ENCODE data around the gene DNASE2. TPM values are rescaled to one million over a fixed set of nuclear protein-coding genes. Genes with fewer than 3 reads are reported as not detected.

DNASE2 gene
- total RNA-seq, 1 experiment from 2014 or later: 78.9 TPM

DNA sequence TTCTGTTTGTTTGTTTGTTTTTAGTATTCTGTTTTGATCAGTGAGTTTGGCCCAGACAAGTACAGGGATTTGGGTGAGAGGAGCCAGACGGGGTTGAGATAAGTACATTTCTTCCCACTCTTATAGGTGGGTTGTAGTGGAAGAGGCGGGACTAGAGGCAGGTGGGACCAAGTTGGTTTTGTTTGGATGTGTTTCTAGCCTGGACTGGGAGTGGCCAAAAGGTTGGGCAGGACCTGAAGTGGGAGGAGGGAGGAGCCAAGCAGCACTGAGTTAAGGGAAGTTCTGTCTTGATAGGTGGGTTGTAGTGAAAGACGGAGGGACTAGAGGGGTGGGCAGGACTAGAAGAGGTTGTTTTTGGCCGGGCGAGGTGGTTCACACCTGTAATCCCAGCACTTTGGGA is 9.0 kb downstream of the DNASE2 start:
- TF ChIP-seq, protein P1, sequence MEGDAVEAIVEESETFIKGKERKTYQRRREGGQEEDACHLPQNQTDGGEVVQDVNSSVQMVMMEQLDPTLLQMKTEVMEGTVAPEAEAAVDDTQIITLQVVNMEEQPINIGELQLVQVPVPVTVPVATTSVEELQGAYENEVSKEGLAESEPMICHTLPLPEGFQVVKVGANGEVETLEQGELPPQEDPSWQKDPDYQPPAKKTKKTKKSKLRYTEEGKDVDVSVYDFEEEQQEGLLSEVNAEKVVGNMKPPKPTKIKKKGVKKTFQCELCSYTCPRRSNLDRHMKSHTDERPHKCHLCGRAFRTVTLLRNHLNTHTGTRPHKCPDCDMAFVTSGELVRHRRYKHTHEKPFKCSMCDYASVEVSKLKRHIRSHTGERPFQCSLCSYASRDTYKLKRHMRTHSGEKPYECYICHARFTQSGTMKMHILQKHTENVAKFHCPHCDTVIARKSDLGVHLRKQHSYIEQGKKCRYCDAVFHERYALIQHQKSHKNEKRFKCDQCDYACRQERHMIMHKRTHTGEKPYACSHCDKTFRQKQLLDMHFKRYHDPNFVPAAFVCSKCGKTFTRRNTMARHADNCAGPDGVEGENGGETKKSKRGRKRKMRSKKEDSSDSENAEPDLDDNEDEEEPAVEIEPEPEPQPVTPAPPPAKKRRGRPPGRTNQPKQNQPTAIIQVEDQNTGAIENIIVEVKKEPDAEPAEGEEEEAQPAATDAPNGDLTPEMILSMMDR (IDR thresholded peaks at IDR 0.05): no peak
- TF ChIP-seq SIN3A (IDR thresholded peaks at IDR 0.05; ENCODE audit: borderline replicate concordance, insufficient read depth, low read depth, low read length) (no peak), TCF7L2 (IDR thresholded peaks at IDR 0.05; ENCODE audit: low read depth, low read length) (no peak), POLR2AphosphoS5 (IDR thresholded peaks at IDR 0.05; ENCODE audit: low read depth, low read length) (no peak)
- TF ChIP-seq, protein P2, sequence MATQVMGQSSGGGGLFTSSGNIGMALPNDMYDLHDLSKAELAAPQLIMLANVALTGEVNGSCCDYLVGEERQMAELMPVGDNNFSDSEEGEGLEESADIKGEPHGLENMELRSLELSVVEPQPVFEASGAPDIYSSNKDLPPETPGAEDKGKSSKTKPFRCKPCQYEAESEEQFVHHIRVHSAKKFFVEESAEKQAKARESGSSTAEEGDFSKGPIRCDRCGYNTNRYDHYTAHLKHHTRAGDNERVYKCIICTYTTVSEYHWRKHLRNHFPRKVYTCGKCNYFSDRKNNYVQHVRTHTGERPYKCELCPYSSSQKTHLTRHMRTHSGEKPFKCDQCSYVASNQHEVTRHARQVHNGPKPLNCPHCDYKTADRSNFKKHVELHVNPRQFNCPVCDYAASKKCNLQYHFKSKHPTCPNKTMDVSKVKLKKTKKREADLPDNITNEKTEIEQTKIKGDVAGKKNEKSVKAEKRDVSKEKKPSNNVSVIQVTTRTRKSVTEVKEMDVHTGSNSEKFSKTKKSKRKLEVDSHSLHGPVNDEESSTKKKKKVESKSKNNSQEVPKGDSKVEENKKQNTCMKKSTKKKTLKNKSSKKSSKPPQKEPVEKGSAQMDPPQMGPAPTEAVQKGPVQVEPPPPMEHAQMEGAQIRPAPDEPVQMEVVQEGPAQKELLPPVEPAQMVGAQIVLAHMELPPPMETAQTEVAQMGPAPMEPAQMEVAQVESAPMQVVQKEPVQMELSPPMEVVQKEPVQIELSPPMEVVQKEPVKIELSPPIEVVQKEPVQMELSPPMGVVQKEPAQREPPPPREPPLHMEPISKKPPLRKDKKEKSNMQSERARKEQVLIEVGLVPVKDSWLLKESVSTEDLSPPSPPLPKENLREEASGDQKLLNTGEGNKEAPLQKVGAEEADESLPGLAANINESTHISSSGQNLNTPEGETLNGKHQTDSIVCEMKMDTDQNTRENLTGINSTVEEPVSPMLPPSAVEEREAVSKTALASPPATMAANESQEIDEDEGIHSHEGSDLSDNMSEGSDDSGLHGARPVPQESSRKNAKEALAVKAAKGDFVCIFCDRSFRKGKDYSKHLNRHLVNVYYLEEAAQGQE (IDR thresholded peaks at IDR 0.05; ENCODE audit: insufficient read depth in 1 of 2, low read depth in 2 of 2, low read length in 1 of 2): no peak
- intact Hi-C loops (cut with micrococcal nuclease; ENCODE audit: unreplicated experiment): no loop called here
- no peak for DNase-seq (ENCODE audit: low read depth, low spot score)
- H3K4me3 ChIP-seq (ENCODE audit: low read depth in 2 of 2, low read length in 2 of 2): no peak overlapping the region
- BruUV-seq (replicated peaks): no TSS peak
- H3K27ac ChIP-seq (ENCODE audit: low read length): no peak overlapping the region
- ATAC-seq: no peak
- no peaks in the 10 kb centered on the region for H3K4me1 ChIP-seq (ENCODE audit: control insufficient read depth, insufficient read depth, low read length)
- no peaks in the 10 kb centered on the region for H3K9me3 ChIP-seq (ENCODE audit: control insufficient read depth, insufficient read depth, low read depth, low read length)
- no peaks in the 10 kb centered on the region for H3K27me3 ChIP-seq (ENCODE audit: control insufficient read depth, insufficient read depth, low read length)
- no peaks in the 10 kb centered on the region for H3K36me3 ChIP-seq (ENCODE audit: control insufficient read depth, insufficient read depth, low read length)
- in situ Hi-C loops (cut with HindIII; ENCODE audit: low pct_unique_long_range_greater_than_20kb, low sequenced_read_pairs): no loop called here
- POLR2A ChIA-PET: interaction anchor here (0.5 kb wide), 1 partner anchor 1546 kb away, joined by 4 read pairs; no protein-coding TSS in a partner anchor
- CTCF ChIA-PET: interaction anchor here (0.6 to 1.7 kb wide), 3 partner anchors 7 to 106 kb away, joined by 3 to 14 read pairs (median 5); no protein-coding TSS in a partner anchor

DNA sequence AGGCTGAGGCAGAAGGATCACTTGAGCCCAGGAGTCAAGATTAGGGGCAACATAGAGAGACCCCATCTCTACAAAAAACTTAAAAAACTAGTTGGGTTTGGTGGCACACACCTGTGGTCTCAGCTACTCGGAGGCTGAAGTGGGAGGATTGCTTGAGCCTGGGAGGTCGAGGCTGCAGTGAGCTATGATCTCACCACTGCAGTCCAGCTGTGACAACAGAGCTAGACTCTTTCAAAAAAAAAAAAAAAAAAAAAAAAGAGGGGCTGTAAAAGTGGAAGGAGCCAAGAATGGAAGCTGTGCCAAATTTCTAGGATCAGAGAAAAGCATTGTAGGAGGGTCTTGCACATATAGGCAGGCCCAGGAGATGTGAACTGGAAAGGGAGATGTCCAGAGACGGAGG is 9.6 kb downstream of the DNASE2 start:
- Histone ChIP-seq H3K9me3 (ENCODE audit: control insufficient read depth, insufficient read depth, low read depth, low read length) (no peaks in the 10 kb centered on the region), H3K27me3 (ENCODE audit: control insufficient read depth, insufficient read depth, low read length) (no peaks in the 10 kb centered on the region), H3K36me3 (ENCODE audit: control insufficient read depth, insufficient read depth, low read length) (no peaks in the 10 kb centered on the region), H3K27ac (ENCODE audit: low read length) (no peak overlapping the region), H3K4me1 (ENCODE audit: control insufficient read depth, insufficient read depth, low read length) (no peaks in the 10 kb centered on the region), H3K4me3 (ENCODE audit: low read depth in 2 of 2, low read length in 2 of 2) (no peak overlapping the region)
- no TSS peak for BruUV-seq (replicated peaks)
- CTCF ChIA-PET: interaction anchor here (0.6 to 1.7 kb wide), 2 partner anchors 24 to 125 kb away, joined by 7 to 14 read pairs; no protein-coding TSS in a partner anchor
- intact Hi-C loops (cut with micrococcal nuclease; ENCODE audit: unreplicated experiment) (no loop called here), in situ Hi-C loops (cut with HindIII; ENCODE audit: low pct_unique_long_range_greater_than_20kb, low sequenced_read_pairs) (no loop called here)
- ATAC-seq (no peak), DNase-seq (ENCODE audit: low read depth, low spot score) (no peak)
- POLR2A ChIA-PET: interaction anchor here (0.5 kb wide), 1 partner anchor 1547 kb away, joined by 4 read pairs; no protein-coding TSS in a partner anchor
- TF ChIP-seq TCF7L2 (IDR thresholded peaks at IDR 0.05; ENCODE audit: low read depth, low read length) (no peak), SIN3A (IDR thresholded peaks at IDR 0.05; ENCODE audit: borderline replicate concordance, insufficient read depth, low read depth, low read length) (no peak)
- TF ChIP-seq, protein P2 (IDR thresholded peaks at IDR 0.05; ENCODE audit: insufficient read depth in 1 of 2, low read depth in 2 of 2, low read length in 1 of 2): no peak
